Activated CD8-positive, alpha-beta memory T cell treated with anti-CD3 and anti-CD28 coated beads for 4 hours (primary cell): ENCODE measurements around the gene SYT2.
"Not testable (repeated sequence)": the region's sequence is repeated elsewhere in the genome, so short reads cannot be mapped to it uniquely, and the experiment has no call there.

Experiments
- DNase-seq, 2 donors: peaks; one replicate each; pipeline ENCODE4 v3.0.0-alpha.2; 2020; ENCODE audit warnings: low read depth in 2 of 2

Gene SYT2

GRCh38 chr1:202710070-202711045 is at the start of gene SYT2:
Gene SYT2 (minus strand): TSS chr1:202710454. CDS start chr1:202605772, 104,682 bp downstream.
- DNase-seq = no peak

GRCh38 chr1:202756391-202756790 is 46.1 kb upstream of the SYT2 start:
- no peak for DNase-seq

- DNase-seq = no peak
Measured at GRCh38 chr1:202754293-202754692, 44.0 kb upstream of the SYT2 start.

- no peak for DNase-seq
Measured at GRCh38 chr1:202752774-202753173, 42.5 kb upstream of the SYT2 start.

- DNase-seq = no peak
Measured at GRCh38 chr1:202750761-202751160, 40.5 kb upstream of the SYT2 start.

- DNase-seq = no peak
Measured at GRCh38 chr1:202750024-202750423, 39.8 kb upstream of the SYT2 start.

- DNase-seq = no peak
Measured at GRCh38 chr1:202745323-202745888, 35.2 kb upstream of the SYT2 start.

- DNase-seq = not testable (repeated sequence)
Measured at GRCh38 chr1:202744770-202745169, 34.5 kb upstream of the SYT2 start.

GRCh38 chr1:202742496-202742895 is 32.2 kb upstream of the SYT2 start:
- no peak for DNase-seq

- DNase-seq = no peak
Measured at GRCh38 chr1:202733251-202733650, 23.0 kb upstream of the SYT2 start.

- no peak for DNase-seq
Measured at GRCh38 chr1:202728951-202729350, 18.7 kb upstream of the SYT2 start.

- DNase-seq = no peak
Measured at GRCh38 chr1:202725526-202725925, 15.3 kb upstream of the SYT2 start.

GRCh38 chr1:202723708-202724107 is 13.5 kb upstream of the SYT2 start:
- no peak for DNase-seq

- not testable (repeated sequence) for DNase-seq
Measured at GRCh38 chr1:202723046-202723445, 12.8 kb upstream of the SYT2 start.

GRCh38 chr1:202716654-202717053 is 6.4 kb upstream of the SYT2 start:
- no peak for DNase-seq

GRCh38 chr1:202714202-202714601 is 3.9 kb upstream of the SYT2 start:
- not testable (repeated sequence) for DNase-seq

GRCh38 chr1:202713110-202713509 is 2.9 kb upstream of the SYT2 start:
- DNase-seq = no peak

GRCh38 chr1:202711949-202712635 is 1.8 kb upstream of the SYT2 start:
- no peak for DNase-seq

- no peak for DNase-seq
Measured at GRCh38 chr1:202709276-202710041, 795 bp downstream of the SYT2 start.

GRCh38 chr1:202708456-202709275 is 1.6 kb downstream of the SYT2 start:
- no peak for DNase-seq

- DNase-seq = no peak
Measured at GRCh38 chr1:202706851-202707250, 3.4 kb downstream of the SYT2 start.
